ENCODE data around the gene OGA.

The OGA gene

GRCh38 chr10:101773923-101774588, 44.2 kb downstream of the OGA start:
- Mint-ChIP-seq H3K9me3 (no peaks in the 10 kb centered on the region), H3K4me1 (peaks cover 72% of the 10 kb centered on the region)

GRCh38 chr10:101772895-101773761, 45.1 kb downstream of the OGA start:
- H3K36me3 Mint-ChIP-seq (ENCODE audit: low read depth) = no peaks in the 10 kb centered on the region
- H3K9me3 Mint-ChIP-seq = no peaks in the 10 kb centered on the region
- TF ChIP-seq CTCF (IDR thresholded peaks at IDR 0.05) = no peak
- H3K27me3 Mint-ChIP-seq (ENCODE audit: low read depth, poor library complexity) = peaks cover 33% of the 10 kb centered on the region
- peak overlapping the region; percentile 36 for H3K27ac Mint-ChIP-seq
- peaks cover 75% of the 10 kb centered on the region for H3K4me1 Mint-ChIP-seq
- DNase-seq = no peak
- H3K4me3 Mint-ChIP-seq = peak overlapping the region; percentile 76

More at GRCh38 chr10:101773923-101774588, 44.2 kb downstream of the OGA start:
- no peak for DNase-seq
- TF ChIP-seq CTCF (IDR thresholded peaks at IDR 0.05) = no peak
- peak overlapping the region; percentile 76 for H3K4me3 Mint-ChIP-seq
- peaks cover 43% of the 10 kb centered on the region for H3K27me3 Mint-ChIP-seq (ENCODE audit: low read depth, poor library complexity)
- H3K36me3 Mint-ChIP-seq (ENCODE audit: low read depth) = no peaks in the 10 kb centered on the region
- no peak overlapping the region for H3K27ac Mint-ChIP-seq

GRCh38 chr10:101772017-101772894, 46.0 kb downstream of the OGA start:
- no peaks in the 10 kb centered on the region for H3K9me3 Mint-ChIP-seq
- peak overlapping the region; percentile 76 for H3K4me3 Mint-ChIP-seq
- H3K36me3 Mint-ChIP-seq (ENCODE audit: low read depth) = no peaks in the 10 kb centered on the region
- no peak for TF ChIP-seq CTCF (IDR thresholded peaks at IDR 0.05)
- DNase-seq = no peak
- peak overlapping the region; percentile 48 for H3K27ac Mint-ChIP-seq
- H3K27me3 Mint-ChIP-seq (ENCODE audit: low read depth, poor library complexity) = peaks cover 25% of the 10 kb centered on the region
- peaks cover 75% of the 10 kb centered on the region for H3K4me1 Mint-ChIP-seq

- Mint-ChIP-seq H3K27ac (no peak overlapping the region), H3K4me3 (peak overlapping the region; percentile 52), H3K36me3 (ENCODE audit: low read depth) (no peaks in the 10 kb centered on the region), H3K27me3 (ENCODE audit: low read depth, poor library complexity) (peaks cover 16% of the 10 kb centered on the region), H3K9me3 (no peaks in the 10 kb centered on the region), H3K4me1 (peaks cover 84% of the 10 kb centered on the region)
- TF ChIP-seq CTCF (IDR thresholded peaks at IDR 0.05) = no peak
- DNase-seq = no peak
Observed at GRCh38 chr10:101771380-101771779, 46.9 kb downstream of the OGA start.

- no peak for DNase-seq
- Mint-ChIP-seq H3K36me3 (ENCODE audit: low read depth) (no peaks in the 10 kb centered on the region), H3K4me1 (peaks cover 91% of the 10 kb centered on the region), H3K27me3 (ENCODE audit: low read depth, poor library complexity) (peaks cover 19% of the 10 kb centered on the region), H3K4me3 (no peak overlapping the region), H3K9me3 (no peaks in the 10 kb centered on the region), H3K27ac (no peak overlapping the region)
- TF ChIP-seq CTCF (IDR thresholded peaks at IDR 0.05) = no peak
Observed at GRCh38 chr10:101770331-101771215, 47.7 kb downstream of the OGA start.

Data from nephron progenitor cell (in vitro differentiated cells).